Measurements from ENCODE around the gene ESR2.
"Not testable (repeated sequence)": the region's sequence is repeated elsewhere in the genome, so short reads cannot be mapped to it uniquely, and the experiment has no call there.

ESR2 gene

GRCh38 chr14:64293976-64294671, at the start of gene ESR2:
TSS of gene ESR2 (minus strand) at chr14:64294371. CDS start at chr14:64282985, 11,386 bp downstream.
- DNase-seq (ENCODE audit: low read depth in 2 of 2) = no peak

DNA sequence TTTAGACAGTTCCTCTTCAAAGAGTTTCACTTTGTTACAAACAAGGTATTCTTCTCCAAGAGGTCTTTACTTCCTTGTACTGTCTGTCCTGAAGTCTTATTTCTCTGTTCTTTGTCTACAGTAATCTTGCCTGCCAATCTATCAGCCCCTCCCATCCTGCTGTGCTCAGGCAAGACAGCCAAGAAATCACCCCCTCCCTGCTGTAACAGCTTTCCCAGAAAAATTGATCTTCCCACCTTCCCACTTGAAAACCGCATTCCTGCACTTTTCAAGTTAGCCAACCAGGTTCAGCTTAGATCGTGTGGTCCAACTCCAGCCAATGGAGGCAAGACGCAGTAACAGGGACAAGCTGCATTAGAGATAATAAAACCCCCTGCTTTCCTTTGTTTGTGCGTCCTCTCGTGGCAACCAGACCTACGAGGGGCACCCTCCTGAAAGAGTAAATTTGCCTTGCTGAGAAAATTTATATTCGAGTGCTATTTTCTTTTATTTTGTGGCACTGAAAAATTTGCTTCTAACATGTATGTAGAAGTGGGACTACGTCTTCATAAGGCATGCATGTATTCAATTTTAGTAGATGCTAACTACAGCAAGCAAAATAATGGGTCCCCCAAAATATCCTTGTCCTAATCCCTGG, 46.5 kb upstream of the ESR2 start:
- DNase-seq (ENCODE audit: low read depth in 2 of 2) = no peak

GRCh38 chr14:64338616-64339316, 44.6 kb upstream of the ESR2 start:
- peak; percentile 82 to 84 for DNase-seq (ENCODE audit: low read depth in 2 of 2)

GRCh38 chr14:64337888-64338615, 43.9 kb upstream of the ESR2 start:
- DNase-seq (ENCODE audit: low read depth in 2 of 2) = peak; percentile 13 to 63

GRCh38 chr14:64329149-64329548, 35.0 kb upstream of the ESR2 start:
- DNase-seq (ENCODE audit: low read depth in 2 of 2) = no peak

- no peak for DNase-seq (ENCODE audit: low read depth in 2 of 2)
Observed at GRCh38 chr14:64326502-64326901, 32.3 kb upstream of the ESR2 start.

DNA sequence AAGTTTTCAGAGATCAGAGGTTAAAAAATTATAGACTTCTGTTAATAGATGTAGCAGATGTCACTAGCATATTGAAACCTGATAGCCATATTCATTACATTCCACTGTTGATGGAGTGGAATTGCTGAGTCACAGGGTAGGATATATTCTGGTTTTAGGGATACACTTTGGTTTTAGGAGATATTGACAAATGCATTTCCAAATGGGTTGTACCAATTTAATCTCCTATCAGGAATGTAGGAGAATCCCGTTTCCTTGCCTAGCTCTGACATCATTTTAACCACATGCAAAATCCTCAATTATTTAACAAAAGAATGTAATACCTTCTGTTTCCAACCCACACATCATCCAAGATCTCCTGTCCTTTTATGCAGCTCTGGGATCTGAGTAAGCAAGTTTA, 30.7 kb upstream of the ESR2 start:
- no peak for DNase-seq (ENCODE audit: low read depth in 2 of 2)

DNA sequence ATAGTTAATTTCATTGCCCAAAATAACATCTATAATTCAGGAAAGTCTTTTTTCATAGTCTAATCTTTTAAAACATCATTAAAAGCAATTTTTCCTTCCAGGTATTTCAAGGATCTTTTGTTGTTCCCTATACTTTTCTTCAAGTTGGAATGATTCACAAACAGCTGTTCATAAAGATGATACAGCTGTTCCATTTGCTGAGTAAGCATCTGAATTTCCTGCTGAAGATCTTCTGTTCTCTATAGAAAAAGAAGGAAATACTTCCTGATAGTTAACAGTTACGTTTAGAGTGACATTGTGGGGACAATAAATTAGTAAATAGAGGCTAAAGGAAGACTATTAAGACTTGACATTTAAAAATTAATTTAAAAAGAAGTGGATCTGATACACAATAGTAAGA, 30.3 kb upstream of the ESR2 start:
- no peak for DNase-seq (ENCODE audit: low read depth in 2 of 2)

- not testable (repeated sequence) for DNase-seq (ENCODE audit: low read depth in 2 of 2)
Observed at GRCh38 chr14:64320362-64320761, 26.2 kb upstream of the ESR2 start.

GRCh38 chr14:64318695-64319094, 24.5 kb upstream of the ESR2 start:
- DNase-seq (ENCODE audit: low read depth in 2 of 2) = not testable (repeated sequence)

DNA sequence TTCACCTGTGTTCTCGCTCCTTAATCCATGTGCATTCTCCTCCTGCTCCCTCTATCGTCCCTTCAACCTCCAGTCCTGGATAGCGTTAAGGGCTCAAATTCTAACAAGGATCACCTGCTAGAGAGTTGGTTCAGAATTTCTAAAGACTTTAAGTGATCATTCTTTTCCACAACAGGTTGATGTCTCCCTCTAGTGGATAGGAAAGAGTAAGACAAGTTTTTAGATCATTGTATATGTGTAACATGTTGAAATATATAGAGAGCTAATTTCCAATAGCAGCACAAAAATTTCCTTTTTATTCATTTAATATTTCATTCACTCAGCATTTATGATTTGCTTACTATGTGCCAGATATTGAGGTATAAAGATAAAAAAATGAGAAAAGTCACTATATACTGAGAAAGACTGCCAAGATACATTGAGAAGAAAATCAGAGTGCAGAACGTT, 9.3 kb upstream of the ESR2 start:
- no peak for DNase-seq (ENCODE audit: low read depth in 2 of 2)

DNA sequence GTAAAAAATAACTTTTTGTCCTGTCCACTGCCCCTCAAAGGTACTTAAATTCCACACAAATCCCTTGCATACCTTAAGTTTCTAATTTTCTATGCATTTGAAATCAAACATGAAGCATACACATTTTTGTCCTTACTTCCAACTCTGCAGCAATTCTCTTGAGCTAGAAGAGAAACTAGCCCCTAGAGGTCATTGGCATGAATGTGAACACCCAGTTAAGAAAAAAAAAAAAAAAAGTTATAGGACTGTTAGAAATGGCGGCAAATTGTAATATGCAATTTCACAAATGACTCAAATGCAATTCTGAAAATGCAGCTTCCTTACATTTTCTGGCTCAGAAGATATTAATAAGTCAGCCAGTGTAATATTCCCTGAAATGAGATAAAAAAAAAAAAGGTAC, 4.6 kb upstream of the ESR2 start:
- no peak for DNase-seq (ENCODE audit: low read depth in 2 of 2)

GRCh38 chr14:64296561-64296960, 2.4 kb upstream of the ESR2 start:
- no peak for DNase-seq (ENCODE audit: low read depth in 2 of 2)

- DNase-seq (ENCODE audit: low read depth in 2 of 2) = peak; percentile 74 to 84
Observed at GRCh38 chr14:64294672-64295413, 672 bp upstream of the ESR2 start.

GRCh38 chr14:64292197-64292596, 2.0 kb downstream of the ESR2 start:
- DNase-seq (ENCODE audit: low read depth in 2 of 2) = no peak

DNA sequence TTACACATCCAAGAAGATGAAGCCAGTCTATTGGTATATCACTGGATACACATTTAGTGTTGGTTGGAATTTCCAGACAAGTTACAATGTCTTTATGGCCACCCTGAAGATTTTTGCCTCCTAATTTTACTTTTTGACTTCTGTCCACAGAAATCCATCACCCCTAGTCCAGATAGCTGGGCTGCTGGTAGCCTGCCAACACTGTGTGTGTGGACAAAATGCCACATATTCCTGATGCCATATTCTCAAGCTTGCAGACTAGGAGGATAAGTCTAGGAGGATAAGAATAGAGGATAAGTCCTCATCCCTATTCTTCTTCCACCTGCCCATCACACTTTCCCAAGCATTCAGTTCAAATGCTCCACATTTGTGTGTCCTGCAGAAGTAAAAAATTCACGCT, 4.6 kb downstream of the ESR2 start:
- no peak for DNase-seq (ENCODE audit: low read depth in 2 of 2)

DNA sequence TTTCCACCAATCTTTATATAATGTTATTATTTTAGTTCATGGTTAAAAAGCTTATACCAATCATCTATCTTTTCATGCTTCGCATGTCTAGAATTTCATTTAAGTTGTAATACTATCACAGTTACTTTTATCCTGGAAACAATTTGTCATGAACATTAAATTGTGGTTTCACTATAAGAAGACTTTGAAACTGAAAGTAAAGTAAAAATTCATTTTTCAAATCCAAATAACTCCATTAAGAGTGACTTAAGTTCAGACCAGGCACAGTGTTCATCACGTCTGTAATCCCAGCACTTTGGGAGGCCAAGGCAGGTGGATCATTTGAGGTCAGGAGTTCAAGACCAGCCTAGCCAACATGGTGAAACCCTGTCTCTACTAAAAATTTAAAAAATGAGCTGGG, 12.4 kb downstream of the ESR2 start:
- DNase-seq (ENCODE audit: low read depth in 2 of 2) = no peak

DNA sequence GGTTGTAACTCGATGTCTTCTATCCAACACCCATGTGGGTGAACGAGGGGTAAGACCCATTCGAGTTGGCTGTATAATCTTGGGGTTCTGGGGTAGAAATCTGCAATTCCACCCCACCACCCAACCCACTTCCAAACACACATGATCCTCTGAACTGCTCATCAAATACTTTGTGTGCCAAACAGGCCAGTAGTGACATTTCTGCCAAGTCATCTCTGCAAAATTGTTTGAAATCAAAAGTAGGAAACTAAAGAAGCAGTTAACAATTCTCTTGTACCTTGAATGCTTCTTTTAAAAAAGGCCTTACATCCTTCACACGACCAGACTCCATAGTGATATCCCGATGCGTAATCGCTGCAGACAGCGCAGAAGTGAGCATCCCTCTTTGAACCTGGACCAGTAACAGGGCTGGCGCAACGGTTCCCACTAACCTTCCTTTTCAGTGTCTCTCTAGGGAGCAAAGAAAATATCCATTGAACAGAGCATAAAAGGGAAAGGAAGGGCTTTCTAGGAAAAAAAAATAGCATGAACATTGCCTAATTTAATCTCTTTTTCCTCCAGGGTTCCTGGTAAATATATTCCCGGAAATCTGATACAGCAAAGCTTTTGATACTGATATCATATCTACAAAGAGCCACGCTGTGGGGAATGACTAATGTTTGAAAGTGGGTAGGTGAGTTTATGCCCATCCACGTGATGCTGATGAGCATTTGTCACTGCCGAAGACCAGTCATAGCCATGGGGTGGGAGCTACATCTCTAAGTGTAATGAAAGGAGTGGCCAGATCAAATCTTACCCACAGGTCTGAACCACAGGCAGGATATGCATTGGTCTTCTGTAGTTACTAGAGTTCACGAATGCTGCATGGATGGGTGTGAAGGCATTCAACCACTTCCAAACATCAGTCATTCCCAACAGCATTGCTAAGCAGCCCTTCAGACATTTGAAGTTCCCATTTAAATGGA, 14.2 kb downstream of the ESR2 start:
- DNase-seq (ENCODE audit: low read depth in 2 of 2) = peak in 1 of 2 donors; percentile 24

- no peak for DNase-seq (ENCODE audit: low read depth in 2 of 2)
Observed at GRCh38 chr14:64278458-64278857, 15.7 kb downstream of the ESR2 start.

- no peak for DNase-seq (ENCODE audit: low read depth in 2 of 2)
Observed at GRCh38 chr14:64272019-64272418, 22.2 kb downstream of the ESR2 start.

All from stimulated activated CD4-positive, alpha-beta T cell treated with anti-CD3 and anti-CD28 coated beads, Interleukin-15, amount 100 ng/mL, for 48 hours (primary cell).